Neural cell (in vitro differentiated cells): ENCODE results near the gene SMG6. TPM values are rescaled to one million over a fixed set of nuclear protein-coding genes. Genes with fewer than 3 reads are reported as not detected.

Source experiments
- H2AFZ ChIP-seq: fragments of 200-600, 300-800 bp; sonication (generic), shearing (Covaris generic); 2 replicates; pipeline ENCODE4 v1.6.0; 2014; ENCODE audit warnings: low read depth, mild to moderate bottlenecking, antibody characterized with exemption, low read length, moderate library complexity
- H3F3A ChIP-seq: fragments of 200-600 bp; shearing (Covaris generic); 2 replicates; pipeline ENCODE4 v1.6.1; 2016; ENCODE audit warnings: mild to moderate bottlenecking, moderate library complexity, mixed read lengths, antibody characterized with exemption, low read length; ENCODE audit not compliant: insufficient read depth, poor library complexity, severe bottlenecking
- H3K27ac ChIP-seq: fragments of 200-600, 300-800 bp; sonication (generic), shearing (Covaris generic); 2 replicates; pipeline ENCODE4 v1.5.1; 2014; ENCODE audit warnings: mild to moderate bottlenecking, low read length, moderate library complexity
- H3K27me3 ChIP-seq: fragments of 300-800, 200-600 bp; sonication (generic), shearing (Covaris generic); 2 replicates; pipeline ENCODE4 v1.6.0; 2014; ENCODE audit warnings: mild to moderate bottlenecking, low read depth, low read length, moderate library complexity; ENCODE audit not compliant: insufficient read depth
- H3K36me3 ChIP-seq: fragments of 300-800, 200-600 bp; sonication (generic), shearing (Covaris generic); 2 replicates; pipeline ENCODE4 v1.5.1; 2014; ENCODE audit warnings: mild to moderate bottlenecking, antibody characterized with exemption, low read length, moderate library complexity; ENCODE audit not compliant: insufficient read depth
- H3K4me2 ChIP-seq: fragments of 300-800, 200-600 bp; sonication (generic), shearing (Covaris generic); 2 replicates; pipeline ENCODE4 v1.6.0; 2014; ENCODE audit warnings: mild to moderate bottlenecking, low read length
- H3K4me3 ChIP-seq: fragments of 300-800, 200-600 bp; sonication (generic), shearing (Covaris generic); 2 replicates; pipeline ENCODE4 v1.5.1; 2014; ENCODE audit warnings: mild to moderate bottlenecking, low read length, moderate library complexity
- H3K79me2 ChIP-seq: fragments of 200-600 bp; shearing (Covaris generic); replicated peaks from 2 replicates; pipeline ENCODE4 v1.6.0; 2014; ENCODE audit warnings: mild to moderate bottlenecking, low read length, moderate library complexity; ENCODE audit not compliant: insufficient read depth
- H3K9ac ChIP-seq: fragments of 300-800, 200-600 bp; sonication (generic), shearing (Covaris generic); 2 replicates; pipeline ENCODE4 v1.6.1; 2016; ENCODE audit warnings: mild to moderate bottlenecking, low read length, mixed read lengths
- H3K9me2 ChIP-seq: fragments of 200-600 bp; shearing (Covaris generic); 2 replicates; pipeline ENCODE4 v1.6.1; 2016; ENCODE audit warnings: mild to moderate bottlenecking, low read length, mixed read lengths; ENCODE audit not compliant: insufficient read depth
- H3K9me3 ChIP-seq: fragments of 200-600, 300-800 bp; sonication (generic), shearing (Covaris generic); 2 replicates; pipeline ENCODE4 v1.6.1; 2016; ENCODE audit warnings: mild to moderate bottlenecking, mixed run types, low read length, moderate library complexity, mixed read lengths
- H4K20me1 ChIP-seq: fragments of 200-600 bp; shearing (Covaris generic); 2 replicates; pipeline ENCODE4 v1.6.1; 2016; ENCODE audit warnings: mild to moderate bottlenecking, mixed run types; ENCODE audit not compliant: insufficient read depth
- CTCF ChIP-seq: fragments of 450-650 bp; IDR thresholded peaks from 2 replicates; pipeline ENCODE4 v1.5.1; 2014; ENCODE audit warnings: antibody characterized with exemption, mild to moderate bottlenecking, moderate library complexity; ENCODE audit not compliant: poor library complexity, severe bottlenecking
- EP300 ChIP-seq: fragments of 450-650 bp; conservative IDR thresholded peaks from 2 replicates; pipeline ENCODE4 v1.6.1; 2014; ENCODE audit warnings: antibody characterized with exemption, mild to moderate bottlenecking, moderate library complexity; ENCODE audit not compliant: poor library complexity, severe bottlenecking
- EZH2 ChIP-seq: fragments of 200-600, 300-800 bp; shearing (Covaris generic), sonication (generic); IDR thresholded peaks from 2 replicates; pipeline ENCODE4 v1.6.1; 2014; ENCODE audit warnings: antibody characterized with exemption, low read length, borderline replicate concordance, mild to moderate bottlenecking; ENCODE audit not compliant: insufficient read depth, poor library complexity, severe bottlenecking
- MXI1 ChIP-seq: fragments of 450-650 bp; conservative IDR thresholded peaks from 2 replicates; pipeline ENCODE4 v1.6.1; 2014; ENCODE audit warnings: antibody characterized with exemption, mild to moderate bottlenecking; ENCODE audit not compliant: poor library complexity, severe bottlenecking
- POLR2AphosphoS5 ChIP-seq: IDR thresholded peaks from 2 replicates; pipeline ENCODE4 v1.6.1; 2012
- RAD21 ChIP-seq: fragments of 450-650 bp; conservative IDR thresholded peaks from 2 replicates; pipeline ENCODE4 v1.6.1; 2014; ENCODE audit warnings: antibody characterized with exemption, mild to moderate bottlenecking, moderate library complexity
- REST ChIP-seq: IDR thresholded peaks from 2 replicates; pipeline ENCODE4 v1.6.1; 2012; ENCODE audit warnings: borderline replicate concordance
- SMC3 ChIP-seq: fragments of 450-650 bp; conservative IDR thresholded peaks from 2 replicates; pipeline ENCODE4 v1.6.1; 2014; ENCODE audit warnings: antibody characterized with exemption, mild to moderate bottlenecking, moderate library complexity; ENCODE audit not compliant: poor library complexity
- TAF1 ChIP-seq: IDR thresholded peaks from 2 replicates; pipeline ENCODE4 v1.6.1; 2012; ENCODE audit warnings: low read depth
- polyA plus RNA-seq: library from polyadenylated mRNA; depleted of rRNA; stranded (reverse); fragments of >200 nt; gene quantifications from 2 replicates; pipeline ENCODE4 v1.2.3, GENCODE V29; 2014

The SMG6 gene
- polyA plus RNA-seq, 1 donor from 2014 or later = 13.9 TPM

- no peaks in the 10 kb centered on the region for H3K9me3 ChIP-seq
- H3K79me2 ChIP-seq = no peaks in the 10 kb centered on the region
- TF ChIP-seq EZH2 (no peak), SMC3 (no peak), POLR2AphosphoS5 (no peak), REST (no peak), CTCF (no peak), MXI1 (no peak), TAF1 (no peak), EP300 (no peak), RAD21 (no peak)
- no peaks in the 10 kb centered on the region for H3K36me3 ChIP-seq
- H2AFZ ChIP-seq = no peak overlapping the region
- no peaks in the 10 kb centered on the region for H3K27me3 ChIP-seq
- H3F3A ChIP-seq = no peaks in the 10 kb centered on the region
- H3K4me3 ChIP-seq = no peak overlapping the region
- H3K9me2 ChIP-seq = no peaks in the 10 kb centered on the region
- H4K20me1 ChIP-seq = no peaks in the 10 kb centered on the region
- no peak overlapping the region for H3K9ac ChIP-seq
- no peak overlapping the region for H3K27ac ChIP-seq
- no peak overlapping the region for H3K4me2 ChIP-seq
Measured at GRCh38 chr17:2186937-2187336, 116.6 kb downstream of the SMG6 start.

DNA sequence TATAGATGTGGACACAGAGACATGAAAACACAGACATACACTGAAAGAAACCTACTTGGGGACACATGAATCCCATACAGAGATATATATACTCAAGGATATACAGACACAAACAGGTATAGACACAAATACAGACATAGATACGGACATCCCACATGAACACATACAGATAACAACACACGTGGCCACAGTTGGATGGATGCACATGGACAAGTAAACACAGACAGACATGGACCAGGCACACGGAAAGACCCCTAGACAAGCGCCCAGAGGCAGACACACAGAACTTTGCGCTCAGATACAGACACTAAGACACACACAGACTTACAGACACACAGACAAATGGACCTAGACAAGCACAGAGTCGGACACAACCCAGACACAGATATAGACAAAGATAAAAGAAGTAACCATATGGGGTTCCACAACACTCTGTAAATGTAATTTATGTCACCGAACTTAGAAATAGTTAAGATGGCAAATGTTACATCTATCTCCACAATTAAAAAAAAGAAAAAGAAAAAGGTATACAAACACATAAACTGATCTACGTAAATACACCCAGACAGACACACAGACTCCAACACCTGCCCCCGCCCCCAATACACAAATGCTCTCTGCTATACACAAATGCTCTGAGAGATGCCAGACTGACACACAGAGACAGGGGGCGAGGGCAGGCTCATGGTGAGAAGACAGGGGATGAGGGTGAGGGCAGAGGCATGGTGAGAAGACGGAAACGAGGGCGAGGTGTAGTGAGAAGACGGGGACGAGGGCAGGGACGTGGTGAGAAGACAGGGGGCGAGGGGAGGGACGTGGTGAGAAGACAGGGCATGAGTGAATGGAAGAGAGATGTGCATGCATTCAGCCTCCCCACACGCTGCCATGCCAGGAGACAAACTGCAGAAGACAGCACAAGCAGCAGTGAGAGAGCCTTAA is 118.3 kb downstream of the SMG6 start:
- Histone ChIP-seq H3K27me3 (no peaks in the 10 kb centered on the region), H3K4me2 (no peak overlapping the region), H3K9me3 (no peaks in the 10 kb centered on the region), H3K79me2 (no peaks in the 10 kb centered on the region), H3K4me3 (no peak overlapping the region), H3K9me2 (no peaks in the 10 kb centered on the region), H3K9ac (no peak overlapping the region), H4K20me1 (no peaks in the 10 kb centered on the region), H3K36me3 (no peaks in the 10 kb centered on the region), H2AFZ (no peak overlapping the region), H3F3A (no peaks in the 10 kb centered on the region), H3K27ac (no peak overlapping the region)
- TF ChIP-seq SMC3 = no peak
- no peak for TF ChIP-seq CTCF
- TF ChIP-seq EZH2 = no peak
- no peak for TF ChIP-seq EP300
- TF ChIP-seq MXI1 = no peak
- TF ChIP-seq POLR2AphosphoS5 = no peak
- no peak for TF ChIP-seq TAF1
- no peak for TF ChIP-seq REST
- TF ChIP-seq RAD21 = no peak
